GM19193 (cell line): ENCODE data around the gene SNX33.

Source experiments
- POLR2A ChIP-seq: IDR thresholded peaks from 4 replicates; pipeline ENCODE4 v1.6.1; 2011; ENCODE audit not compliant: insufficient read depth, insufficient read length; ENCODE audit errors: extremely low read depth

The SNX33 gene, protein sequence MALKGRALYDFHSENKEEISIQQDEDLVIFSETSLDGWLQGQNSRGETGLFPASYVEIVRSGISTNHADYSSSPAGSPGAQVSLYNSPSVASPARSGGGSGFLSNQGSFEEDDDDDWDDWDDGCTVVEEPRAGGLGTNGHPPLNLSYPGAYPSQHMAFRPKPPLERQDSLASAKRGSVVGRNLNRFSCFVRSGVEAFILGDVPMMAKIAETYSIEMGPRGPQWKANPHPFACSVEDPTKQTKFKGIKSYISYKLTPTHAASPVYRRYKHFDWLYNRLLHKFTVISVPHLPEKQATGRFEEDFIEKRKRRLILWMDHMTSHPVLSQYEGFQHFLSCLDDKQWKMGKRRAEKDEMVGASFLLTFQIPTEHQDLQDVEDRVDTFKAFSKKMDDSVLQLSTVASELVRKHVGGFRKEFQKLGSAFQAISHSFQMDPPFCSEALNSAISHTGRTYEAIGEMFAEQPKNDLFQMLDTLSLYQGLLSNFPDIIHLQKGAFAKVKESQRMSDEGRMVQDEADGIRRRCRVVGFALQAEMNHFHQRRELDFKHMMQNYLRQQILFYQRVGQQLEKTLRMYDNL

DNA sequence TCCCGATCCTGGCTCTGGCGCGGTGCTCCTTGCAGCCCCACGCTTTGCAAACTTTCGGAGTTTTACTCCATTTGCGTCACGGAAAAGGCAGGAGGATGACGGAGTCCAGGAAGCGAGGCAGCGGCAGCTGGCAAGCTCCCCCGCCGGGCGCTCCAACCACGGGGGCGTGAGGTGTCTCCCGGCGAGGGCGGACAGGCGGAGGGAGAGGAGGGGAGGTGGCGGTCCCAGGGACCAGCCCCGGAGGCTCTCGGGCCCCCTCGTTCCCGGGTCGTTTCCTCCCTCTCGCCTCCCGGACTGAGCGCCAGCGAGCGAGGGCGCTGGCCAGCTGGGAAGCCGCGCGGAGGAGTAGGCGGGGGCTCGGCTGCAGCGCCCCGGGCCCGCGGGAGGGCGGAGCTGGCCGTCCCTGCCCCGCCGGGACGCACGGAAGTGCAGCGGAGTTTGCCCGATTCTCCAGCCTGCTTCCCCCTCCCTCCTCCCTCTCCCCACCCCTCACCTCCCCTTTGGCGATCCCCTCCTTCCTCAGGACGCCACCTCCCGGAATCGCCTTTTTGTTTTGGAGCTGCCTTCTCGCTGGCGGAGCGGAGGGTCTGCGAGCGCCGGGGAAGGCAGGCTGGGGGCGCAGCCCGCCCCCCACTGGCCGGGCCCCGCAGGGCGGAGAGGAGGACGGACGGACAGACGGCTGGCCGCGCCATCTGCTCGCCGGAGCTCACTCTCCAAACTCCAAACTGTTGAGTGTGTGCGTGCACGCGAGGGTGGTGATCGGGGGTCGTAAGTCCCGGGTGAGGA is at the start of gene SNX33:
TSS of gene SNX33 (plus strand) at position 543 of the 786 bp plus-strand sequence. CDS start 1,191 bp downstream, outside the sequence.
- TF ChIP-seq POLR2A: peak; percentile 30

DNA sequence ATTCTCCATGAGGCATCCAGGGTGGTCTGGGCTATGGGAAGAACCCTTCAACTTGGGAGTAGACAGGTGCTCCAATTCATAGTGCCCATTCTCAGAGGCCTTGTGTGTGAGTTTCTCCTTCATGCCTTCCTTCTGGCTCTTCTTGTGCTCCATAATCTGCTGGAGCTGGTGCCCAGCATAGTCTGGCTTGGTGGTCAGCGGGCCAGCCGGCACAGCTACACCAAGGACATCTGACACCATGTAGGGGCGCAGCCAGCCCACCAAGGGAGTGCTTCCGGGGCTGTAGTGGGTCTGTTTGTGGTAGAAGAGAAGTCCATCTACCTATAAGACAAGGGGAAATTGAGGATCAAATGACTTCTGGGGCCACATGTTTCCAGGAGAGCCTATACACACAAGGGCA is 49.4 kb upstream of the SNX33 start:
- TF ChIP-seq POLR2A: no peak

DNA sequence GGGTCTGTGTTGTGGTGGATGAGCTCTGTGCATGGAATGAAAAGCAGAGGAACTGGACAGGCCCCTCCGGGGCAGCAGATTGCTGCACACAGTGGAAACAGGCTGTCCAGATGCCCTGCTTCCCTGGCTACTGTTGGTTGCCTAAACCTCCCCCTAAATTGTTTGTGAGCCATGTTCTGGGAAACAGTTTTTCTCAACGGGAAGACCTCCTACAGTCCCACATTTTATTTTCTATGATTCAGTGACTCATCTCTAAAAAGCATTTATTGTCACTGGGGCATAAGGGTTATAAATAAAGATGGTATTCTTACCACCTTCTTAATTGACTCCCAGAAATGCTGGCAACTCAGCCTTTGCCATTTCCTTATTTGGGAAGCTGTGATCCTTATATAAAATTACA is 48.3 kb upstream of the SNX33 start:
- TF ChIP-seq POLR2A: no peak

DNA sequence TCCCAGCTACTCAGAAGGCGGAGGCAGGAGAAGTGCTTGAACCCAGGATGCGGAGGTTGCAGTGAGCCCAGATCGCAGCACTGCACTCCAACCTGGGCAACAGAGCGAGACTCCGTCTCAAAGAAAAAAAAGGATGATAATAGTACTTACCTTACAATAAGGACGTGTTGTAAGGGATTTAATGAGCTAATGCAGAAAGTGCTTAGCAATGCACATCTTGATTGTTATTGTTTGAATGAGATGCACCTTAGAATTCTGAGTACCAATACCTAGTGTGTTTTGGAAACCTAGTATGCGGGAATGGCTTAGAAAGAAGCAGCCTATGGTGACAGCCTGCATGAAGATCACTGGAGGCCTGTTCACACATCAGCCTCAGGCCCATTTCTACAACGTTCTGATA is 41.7 kb upstream of the SNX33 start:
- no peak for TF ChIP-seq POLR2A

DNA sequence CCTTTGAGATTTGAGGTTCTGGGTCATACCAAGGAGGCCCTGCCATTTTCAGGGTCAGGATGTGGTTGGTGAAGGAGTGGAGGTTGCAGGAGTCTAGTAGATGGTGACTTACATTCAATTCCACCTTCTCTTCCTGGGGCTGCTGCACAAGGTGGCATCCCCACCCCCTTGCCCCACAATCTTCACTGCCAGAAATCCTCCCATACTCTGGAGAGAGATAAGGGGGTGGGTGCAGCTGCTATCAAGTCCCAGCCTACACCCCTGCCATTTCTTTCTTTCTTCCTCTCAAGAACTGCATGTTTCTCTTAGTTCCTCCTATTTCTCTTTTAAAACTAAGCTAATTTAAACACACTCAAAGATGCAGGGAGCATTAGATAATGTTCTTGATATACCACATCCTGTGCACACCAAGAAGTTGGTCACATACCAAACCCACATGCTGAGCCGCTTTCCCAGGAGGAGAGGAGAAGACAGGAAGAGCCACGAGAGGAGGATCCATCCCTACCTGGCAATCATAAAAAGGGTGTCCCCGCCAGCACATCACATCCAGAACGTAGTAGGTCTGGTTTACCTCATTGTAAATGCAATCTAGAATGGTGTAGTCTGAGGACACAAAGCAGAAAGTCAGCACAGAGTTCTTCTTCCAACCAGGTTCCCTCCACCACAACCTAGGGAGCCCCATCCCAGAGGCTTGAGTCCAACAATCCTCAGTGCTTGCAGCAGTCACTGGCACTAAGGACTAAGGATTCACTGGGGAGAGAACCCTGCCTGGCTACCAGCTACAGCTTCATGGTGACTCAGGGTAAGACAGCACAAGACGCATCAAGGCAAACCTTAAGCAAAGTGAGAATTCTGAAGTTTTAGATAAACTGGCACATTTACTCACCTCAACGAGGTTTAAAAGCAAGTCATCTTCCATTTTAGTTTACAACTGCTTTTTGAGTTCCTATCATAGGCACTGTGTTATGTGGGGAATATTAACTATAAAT is 40.7 kb upstream of the SNX33 start:
- TF ChIP-seq POLR2A: no peak

DNA sequence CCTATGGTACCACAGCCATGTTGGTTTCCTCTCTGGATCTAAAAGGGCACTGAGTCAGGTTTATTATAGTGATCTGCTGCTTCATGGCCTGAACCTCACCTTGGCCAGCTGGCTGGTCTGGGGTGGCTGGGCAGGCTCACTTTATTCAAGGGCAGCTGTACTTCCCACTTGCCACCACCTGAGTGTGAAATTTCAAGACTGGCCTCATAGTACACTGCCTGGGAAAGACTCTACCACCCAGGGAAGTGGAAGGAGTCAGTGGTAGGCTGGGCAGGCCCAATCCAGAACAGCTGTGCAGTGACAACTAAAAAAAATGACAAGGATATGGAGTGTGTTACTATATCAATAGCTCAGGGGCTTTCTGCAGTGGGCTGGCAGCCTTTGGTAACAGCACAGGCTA is 30.9 kb upstream of the SNX33 start:
- no peak for TF ChIP-seq POLR2A

DNA sequence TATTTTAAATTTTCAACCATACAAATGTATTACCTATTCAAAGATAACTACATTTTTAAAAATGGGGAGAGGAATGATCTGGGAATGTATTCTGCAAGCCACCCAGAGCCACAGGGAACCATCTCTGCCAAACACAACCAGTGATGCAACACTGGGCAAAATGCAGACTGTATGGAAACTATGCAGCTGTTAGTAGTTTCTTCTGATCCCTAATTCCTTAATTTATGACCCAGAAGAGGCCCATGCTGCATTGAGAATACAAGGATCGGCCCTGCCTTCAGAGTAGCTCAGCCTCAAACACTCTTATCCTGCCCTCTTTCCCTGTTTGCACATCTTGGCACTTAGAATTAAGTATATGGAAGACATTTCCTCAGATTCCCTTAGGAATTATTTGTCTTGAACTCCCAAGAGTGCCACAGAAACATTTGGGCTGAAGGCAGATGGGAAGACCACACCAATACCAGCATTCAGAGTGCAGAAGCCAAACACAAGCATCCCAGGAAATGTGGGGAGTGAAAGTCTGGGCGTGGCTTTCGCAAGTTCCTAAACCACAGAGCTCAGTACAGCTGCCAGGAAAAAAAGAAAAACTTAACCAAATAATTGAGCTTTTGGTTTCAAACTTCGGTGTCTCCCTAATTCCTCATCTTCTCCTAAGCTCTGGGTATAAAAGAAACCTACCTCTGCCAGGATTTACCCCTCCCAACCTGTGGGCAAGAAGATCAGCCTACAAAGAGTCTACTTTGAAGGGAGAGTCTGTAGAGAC is 27.5 kb upstream of the SNX33 start:
- no peak for TF ChIP-seq POLR2A

DNA sequence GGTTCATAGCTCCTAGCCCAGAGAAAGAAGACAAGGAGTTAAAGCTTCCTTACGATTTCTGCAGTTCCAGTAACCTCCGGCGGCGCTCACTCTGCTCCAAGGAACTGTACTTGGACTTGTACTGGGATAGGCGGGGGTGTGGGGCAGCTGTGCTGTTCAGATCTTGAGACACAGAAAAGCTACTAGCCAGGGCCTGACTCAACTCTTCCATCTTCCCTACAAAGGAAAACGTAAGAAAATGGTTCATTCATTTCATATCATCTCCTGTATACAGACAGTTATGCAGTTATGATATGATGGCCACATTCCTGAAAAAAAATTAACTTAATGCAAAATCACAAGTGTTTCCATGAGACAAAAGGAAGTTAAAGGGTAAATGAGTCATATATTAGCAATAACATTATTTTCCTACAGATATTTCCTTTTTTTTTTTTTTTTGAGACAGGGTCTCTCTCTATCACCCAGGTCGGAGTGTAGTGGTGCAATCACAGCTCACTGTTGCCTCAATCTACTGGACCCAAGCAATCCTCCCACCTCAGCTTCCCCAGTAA is 26.8 kb upstream of the SNX33 start:
- no peak for TF ChIP-seq POLR2A

DNA sequence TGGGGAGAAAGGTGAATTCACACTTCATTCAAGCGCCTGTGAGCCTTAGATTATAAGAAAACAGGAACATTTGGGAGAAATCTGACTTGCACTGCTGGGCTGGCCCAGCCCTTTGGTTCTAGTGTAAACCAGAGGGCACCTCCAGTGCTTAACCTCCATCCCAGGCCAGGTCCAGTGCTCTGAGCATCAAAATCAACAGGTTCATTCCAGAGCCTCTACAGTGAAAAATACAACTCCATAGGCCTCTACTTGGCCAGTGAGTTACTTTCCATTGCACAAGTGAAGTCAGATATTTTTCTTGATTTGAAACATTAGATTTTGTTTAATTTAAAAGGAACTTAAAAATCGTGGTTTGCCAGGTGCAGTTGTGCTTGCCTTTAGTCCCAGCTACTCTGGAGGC is 25.2 kb upstream of the SNX33 start:
- TF ChIP-seq POLR2A: no peak

DNA sequence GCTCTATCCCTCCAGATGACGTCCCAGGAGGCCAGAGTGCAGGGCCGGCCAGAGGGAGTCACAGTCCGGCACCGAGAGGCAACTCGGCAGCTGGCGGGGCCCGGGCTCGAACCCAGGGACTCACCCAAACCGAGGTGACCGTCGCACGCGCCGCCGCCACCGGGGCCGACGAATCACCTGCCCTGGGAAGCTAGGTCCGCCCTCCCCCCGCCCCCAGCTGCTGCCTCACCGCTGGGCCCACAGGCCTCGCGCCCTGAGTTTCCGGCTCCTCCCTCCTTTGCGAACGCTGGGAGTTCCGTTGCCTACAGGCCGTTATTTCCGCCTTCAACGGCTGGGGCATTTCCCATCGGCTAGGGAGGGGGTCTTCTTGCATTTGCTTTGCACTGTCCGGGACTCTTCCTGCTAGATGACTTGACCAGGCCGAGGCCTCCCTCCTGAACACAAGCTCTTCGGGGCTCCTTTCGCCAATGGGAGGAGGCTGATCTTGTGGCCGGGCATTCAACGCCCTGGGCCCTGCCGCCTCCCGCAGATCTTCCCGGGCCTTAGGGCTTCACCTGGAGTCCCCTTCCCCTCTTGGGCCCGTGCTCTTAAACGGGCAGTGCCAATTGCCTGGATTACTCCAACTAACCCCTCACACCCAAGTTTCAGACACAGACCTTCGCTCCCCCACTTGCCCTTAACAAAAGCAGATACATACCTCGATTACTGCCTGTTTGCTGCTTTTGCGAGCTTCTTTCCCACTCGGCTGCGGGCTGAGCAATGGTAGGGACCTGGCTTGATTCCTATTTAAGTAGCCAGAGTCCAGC is 22.0 kb upstream of the SNX33 start, which contains the start of gene SNUPN:
TSS of gene SNUPN (minus strand) at position 184 of the 806 bp plus-strand sequence. CDS start 4,674 bp downstream, outside the sequence.
- TF ChIP-seq POLR2A: peak; percentile 84

DNA sequence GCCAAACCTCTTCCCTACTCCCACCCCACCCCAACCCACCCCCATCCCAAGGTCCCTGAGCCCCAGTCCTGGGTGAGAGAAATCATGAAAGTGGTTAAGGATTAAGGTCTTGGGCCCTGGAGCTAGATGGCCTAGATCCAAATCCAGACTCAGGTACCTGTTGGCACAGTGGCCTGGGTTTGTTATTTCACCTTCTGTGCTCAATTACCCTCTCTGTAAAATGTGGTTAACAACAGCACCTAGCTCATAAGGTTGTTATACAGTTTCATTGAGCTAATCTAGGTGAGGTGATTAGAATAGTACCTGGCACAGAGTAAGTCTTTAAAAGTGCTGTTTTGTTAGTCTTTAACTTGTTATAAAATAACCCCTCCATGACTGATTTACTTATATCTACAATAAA is 15.8 kb upstream of the SNX33 start:
- no peak for TF ChIP-seq POLR2A

DNA sequence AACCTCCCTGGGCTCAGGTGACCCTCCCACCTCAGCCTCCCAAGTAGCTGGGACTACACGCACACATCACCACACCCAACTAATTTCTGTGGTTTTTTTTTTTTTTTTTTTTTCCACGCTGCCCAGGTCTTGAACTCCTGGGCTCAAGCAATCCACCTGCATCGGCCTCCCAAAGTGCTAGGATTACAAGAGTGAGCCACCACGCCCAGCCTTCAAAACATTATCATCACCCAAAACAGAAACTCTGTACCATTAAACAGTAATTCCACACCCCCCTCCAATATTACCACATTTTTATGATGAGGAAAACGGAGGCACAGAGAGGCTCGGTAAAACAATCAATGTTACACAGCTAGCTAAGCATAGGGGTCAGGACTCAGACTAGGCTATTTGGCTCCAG is 11.7 kb upstream of the SNX33 start:
- no peak for TF ChIP-seq POLR2A
